SU-DHL-6 (cell line): ENCODE measurements around the gene FAM162A.

Experiments
- H2AFZ ChIP-seq: fragments of 200-600 bp; sonication (generic); 2 replicates; pipeline ENCODE4 v1.6.1; 2014; ENCODE audit warnings: low read depth, mild to moderate bottlenecking, moderate library complexity, mixed read lengths, antibody characterized with exemption, low read length; ENCODE audit not compliant: severe bottlenecking
- H3F3A ChIP-seq: fragments of 200-600 bp; shearing (Covaris generic); 2 replicates; pipeline ENCODE4 v1.6.0; 2016; ENCODE audit warnings: antibody characterized with exemption, mild to moderate bottlenecking; ENCODE audit not compliant: insufficient read depth
- H3K27ac ChIP-seq: fragments of 200-600 bp; sonication (generic); 2 replicates; pipeline ENCODE4 v1.5.1; 2016; ENCODE audit warnings: low read depth, mild to moderate bottlenecking, low read length, moderate library complexity, mixed read lengths
- H3K27me3 ChIP-seq: fragments of 200-600 bp; sonication (generic), shearing (Covaris generic); 2 replicates; pipeline ENCODE4 v1.6.0; 2014; ENCODE audit warnings: mild to moderate bottlenecking, low read length
- H3K36me3 ChIP-seq: fragments of 200-600 bp; sonication (generic); 2 replicates; pipeline ENCODE4 v1.6.1; 2014; ENCODE audit warnings: mild to moderate bottlenecking, low read length, mixed read lengths
- H3K4me2 ChIP-seq: fragments of 300-600, 200-600 bp; shearing (Covaris generic), sonication (generic); 2 replicates; pipeline ENCODE4 v1.6.0; 2014; ENCODE audit warnings: low read length, low read depth, mild to moderate bottlenecking; ENCODE audit not compliant: poor library complexity, severe bottlenecking
- H3K4me3 ChIP-seq: fragments of 200-600 bp; sonication (generic); 2 replicates; pipeline ENCODE4 v1.5.1; 2014; ENCODE audit warnings: antibody characterized with exemption, low read length, mild to moderate bottlenecking, mixed read lengths; ENCODE audit not compliant: insufficient read depth, poor library complexity, severe bottlenecking
- H3K79me2 ChIP-seq: fragments of 200-600 bp; sonication (generic); 2 replicates; pipeline ENCODE4 v1.6.1; 2014; ENCODE audit warnings: mild to moderate bottlenecking, low read length, moderate library complexity; ENCODE audit not compliant: insufficient read depth
- H3K9ac ChIP-seq: fragments of 200-600 bp; sonication (generic); 2 replicates; pipeline ENCODE4 v1.7.0; 2014; ENCODE audit warnings: mild to moderate bottlenecking, low read length
- H3K9me2 ChIP-seq: fragments of 200-600 bp; sonication (generic); replicated peaks from 2 replicates; pipeline ENCODE4 v1.6.1; 2014; ENCODE audit warnings: low read length; ENCODE audit not compliant: insufficient read depth
- H3K9me3 ChIP-seq: fragments of 200-600 bp; sonication (generic); 2 replicates; pipeline ENCODE4 v1.6.1; 2014; ENCODE audit warnings: low read length, mixed read lengths; ENCODE audit not compliant: insufficient read depth
- H4K20me1 ChIP-seq: fragments of 200-600 bp; sonication (generic); 2 replicates; pipeline ENCODE4 v1.6.1; 2014; ENCODE audit warnings: low read depth, mild to moderate bottlenecking, antibody characterized with exemption, low read length, moderate library complexity, mixed read lengths
- EZH2phosphoT487 ChIP-seq: fragments of 200-600 bp; sonication (generic), shearing (Covaris generic); conservative IDR thresholded peaks from 2 replicates; pipeline ENCODE4 v1.6.1; 2018; ENCODE audit warnings: mild to moderate bottlenecking, antibody characterized with exemption, low read length, moderate library complexity, mixed read lengths
- TF ChIP-seq, protein P1 (sequence below): fragments of 200-600 bp; sonication (generic); IDR thresholded peaks from one replicate; pipeline ENCODE4 v1.5.1; 2017; ENCODE audit warnings: antibody characterized with exemption, mild to moderate bottlenecking, low read length, moderate library complexity; ENCODE audit not compliant: insufficient read depth, poor library complexity, severe bottlenecking

Gene FAM162A

DNA sequence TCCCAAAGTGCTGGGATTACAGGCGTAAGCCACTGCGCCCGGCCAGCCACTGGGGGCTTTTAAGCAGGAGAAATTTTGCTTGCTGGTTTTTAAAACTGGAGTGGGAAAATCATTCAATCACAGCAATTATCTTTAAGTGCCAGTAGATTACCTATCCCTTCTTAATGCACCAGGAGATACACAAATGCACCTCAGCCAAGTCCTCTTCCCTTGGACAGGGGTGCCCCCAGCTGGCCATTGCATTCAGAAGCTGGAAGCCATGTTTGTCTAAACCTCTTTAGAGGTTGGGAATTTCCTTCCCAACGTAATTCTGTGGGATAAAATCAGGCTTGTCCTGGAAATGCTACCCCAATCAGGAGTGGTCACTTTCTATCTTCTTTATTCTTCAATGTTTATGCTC is 27.6 kb upstream of the FAM162A start:
- H3K9me3 ChIP-seq, result no peaks in the 10 kb centered on the region
- H3K36me3 ChIP-seq, result peaks cover 12% of the 10 kb centered on the region; the same call in 1 of the 2 replicates
- H3K4me3 ChIP-seq, result no peak overlapping the region
- no peaks in the 10 kb centered on the region for H3K27me3 ChIP-seq
- no peaks in the 10 kb centered on the region for H3K79me2 ChIP-seq
- TF ChIP-seq, protein P1, sequence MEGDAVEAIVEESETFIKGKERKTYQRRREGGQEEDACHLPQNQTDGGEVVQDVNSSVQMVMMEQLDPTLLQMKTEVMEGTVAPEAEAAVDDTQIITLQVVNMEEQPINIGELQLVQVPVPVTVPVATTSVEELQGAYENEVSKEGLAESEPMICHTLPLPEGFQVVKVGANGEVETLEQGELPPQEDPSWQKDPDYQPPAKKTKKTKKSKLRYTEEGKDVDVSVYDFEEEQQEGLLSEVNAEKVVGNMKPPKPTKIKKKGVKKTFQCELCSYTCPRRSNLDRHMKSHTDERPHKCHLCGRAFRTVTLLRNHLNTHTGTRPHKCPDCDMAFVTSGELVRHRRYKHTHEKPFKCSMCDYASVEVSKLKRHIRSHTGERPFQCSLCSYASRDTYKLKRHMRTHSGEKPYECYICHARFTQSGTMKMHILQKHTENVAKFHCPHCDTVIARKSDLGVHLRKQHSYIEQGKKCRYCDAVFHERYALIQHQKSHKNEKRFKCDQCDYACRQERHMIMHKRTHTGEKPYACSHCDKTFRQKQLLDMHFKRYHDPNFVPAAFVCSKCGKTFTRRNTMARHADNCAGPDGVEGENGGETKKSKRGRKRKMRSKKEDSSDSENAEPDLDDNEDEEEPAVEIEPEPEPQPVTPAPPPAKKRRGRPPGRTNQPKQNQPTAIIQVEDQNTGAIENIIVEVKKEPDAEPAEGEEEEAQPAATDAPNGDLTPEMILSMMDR, result no peak
- no peak for TF ChIP-seq EZH2phosphoT487
- no peak overlapping the region for H3K27ac ChIP-seq
- H3K9ac ChIP-seq, result no peak overlapping the region
- no peaks in the 10 kb centered on the region for H3F3A ChIP-seq
- no peaks in the 10 kb centered on the region for H4K20me1 ChIP-seq
- H3K9me2 ChIP-seq, result no peaks in the 10 kb centered on the region
- H2AFZ ChIP-seq, result no peak overlapping the region
- H3K4me2 ChIP-seq, result no peak overlapping the region

DNA sequence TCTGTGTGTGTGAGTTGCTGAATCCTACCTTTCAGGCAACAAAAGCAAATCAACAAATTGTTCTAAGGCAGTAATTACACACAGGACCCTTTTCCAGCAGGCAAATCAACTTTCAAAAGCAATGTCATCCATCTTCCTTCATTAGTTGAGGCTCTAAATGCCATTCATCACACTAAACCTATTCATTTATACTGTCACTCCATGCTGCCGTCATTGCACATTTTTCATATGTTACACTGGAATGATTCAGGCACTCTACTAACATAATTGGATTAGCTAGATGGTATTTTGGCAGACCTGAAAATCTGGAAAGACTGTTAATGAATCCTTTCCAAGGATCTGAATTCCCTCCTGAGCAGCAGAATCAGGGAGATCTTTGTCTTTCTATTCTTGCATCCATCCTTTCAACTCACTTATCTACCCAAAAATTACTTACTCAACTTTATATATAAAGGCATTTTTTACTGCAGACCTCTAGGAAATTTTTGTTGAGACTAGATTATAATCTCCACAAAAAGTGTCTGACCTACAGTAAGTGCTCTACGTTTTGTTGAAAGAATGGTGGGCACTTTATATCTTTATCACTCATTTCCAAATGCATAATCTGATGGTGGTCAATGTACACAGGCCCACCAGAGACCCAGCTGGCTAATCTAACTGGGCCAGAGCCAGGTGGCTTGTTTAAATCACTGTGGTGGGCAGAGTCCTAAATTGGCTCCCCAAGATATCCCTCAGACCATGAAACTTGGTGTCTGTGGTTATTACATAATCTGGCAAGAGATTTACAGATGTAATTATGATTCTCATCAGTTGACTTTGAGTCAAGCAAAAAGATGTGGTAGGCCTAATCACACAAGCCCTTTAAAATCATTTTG is 25.9 kb upstream of the FAM162A start:
- no peak overlapping the region for H3K27ac ChIP-seq
- TF ChIP-seq EZH2phosphoT487, result no peak
- TF ChIP-seq, protein P1, result no peak
- peaks cover 24% of the 10 kb centered on the region; the same call in 1 of the 2 replicates for H3K36me3 ChIP-seq

DNA sequence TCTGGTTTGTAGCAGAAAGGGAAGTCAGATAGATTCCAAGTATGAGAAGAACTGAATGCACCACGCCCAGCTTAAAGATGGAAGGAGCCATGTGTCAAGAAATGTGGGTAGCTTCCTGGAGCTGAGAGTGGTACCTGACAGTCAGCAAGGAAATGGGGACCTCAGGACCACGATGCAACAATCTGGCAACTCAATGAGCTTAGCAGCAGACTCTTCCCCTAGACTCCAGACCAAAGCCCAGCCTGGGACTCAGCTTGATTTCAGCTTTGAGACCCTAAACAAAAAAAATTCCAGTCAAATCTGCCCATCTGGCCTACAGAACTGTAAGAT is 25.3 kb upstream of the FAM162A start:
- no peak overlapping the region for H2AFZ ChIP-seq
- TF ChIP-seq, protein P1, result no peak
- TF ChIP-seq EZH2phosphoT487, result no peak
- H3K79me2 ChIP-seq, result no peaks in the 10 kb centered on the region
- no peak overlapping the region for H3K27ac ChIP-seq
- H3F3A ChIP-seq, result 0 out of 2 replicates have a peak, but pooled peaks cover 5% of the 10 kb centered on the region
- H3K36me3 ChIP-seq, result peaks cover 25% of the 10 kb centered on the region; the same call in 1 of the 2 replicates
- H3K27me3 ChIP-seq, result no peaks in the 10 kb centered on the region
- no peak overlapping the region for H3K4me3 ChIP-seq
- no peaks in the 10 kb centered on the region for H3K9me2 ChIP-seq
- H3K9me3 ChIP-seq, result no peaks in the 10 kb centered on the region
- no peak overlapping the region for H3K9ac ChIP-seq
- H3K4me2 ChIP-seq, result no peak overlapping the region
- H4K20me1 ChIP-seq, result no peaks in the 10 kb centered on the region

More for the DNA sequence above, 25.9 kb upstream of the FAM162A start:
- no peaks in the 10 kb centered on the region for H3K9me3 ChIP-seq
- H3K79me2 ChIP-seq, result no peaks in the 10 kb centered on the region
- no peak overlapping the region for H3K4me3 ChIP-seq
- H4K20me1 ChIP-seq, result no peaks in the 10 kb centered on the region
- no peak overlapping the region for H3K9ac ChIP-seq
- H3K9me2 ChIP-seq, result no peaks in the 10 kb centered on the region
- no peak overlapping the region for H2AFZ ChIP-seq
- H3F3A ChIP-seq, result 0 out of 2 replicates have a peak, but pooled peaks cover 5% of the 10 kb centered on the region
- no peaks in the 10 kb centered on the region for H3K27me3 ChIP-seq
- no peak overlapping the region for H3K4me2 ChIP-seq
